ENCODE measurements around the gene SLC2A8.
A peak's percentile ranks its signal among the peaks of the same experiment; 100 is the strongest.

SLC2A8 gene
- 2.1 reads per million, percentile 4 among the genes with 10 or more reads in this experiment for total RNA-seq

DNA sequence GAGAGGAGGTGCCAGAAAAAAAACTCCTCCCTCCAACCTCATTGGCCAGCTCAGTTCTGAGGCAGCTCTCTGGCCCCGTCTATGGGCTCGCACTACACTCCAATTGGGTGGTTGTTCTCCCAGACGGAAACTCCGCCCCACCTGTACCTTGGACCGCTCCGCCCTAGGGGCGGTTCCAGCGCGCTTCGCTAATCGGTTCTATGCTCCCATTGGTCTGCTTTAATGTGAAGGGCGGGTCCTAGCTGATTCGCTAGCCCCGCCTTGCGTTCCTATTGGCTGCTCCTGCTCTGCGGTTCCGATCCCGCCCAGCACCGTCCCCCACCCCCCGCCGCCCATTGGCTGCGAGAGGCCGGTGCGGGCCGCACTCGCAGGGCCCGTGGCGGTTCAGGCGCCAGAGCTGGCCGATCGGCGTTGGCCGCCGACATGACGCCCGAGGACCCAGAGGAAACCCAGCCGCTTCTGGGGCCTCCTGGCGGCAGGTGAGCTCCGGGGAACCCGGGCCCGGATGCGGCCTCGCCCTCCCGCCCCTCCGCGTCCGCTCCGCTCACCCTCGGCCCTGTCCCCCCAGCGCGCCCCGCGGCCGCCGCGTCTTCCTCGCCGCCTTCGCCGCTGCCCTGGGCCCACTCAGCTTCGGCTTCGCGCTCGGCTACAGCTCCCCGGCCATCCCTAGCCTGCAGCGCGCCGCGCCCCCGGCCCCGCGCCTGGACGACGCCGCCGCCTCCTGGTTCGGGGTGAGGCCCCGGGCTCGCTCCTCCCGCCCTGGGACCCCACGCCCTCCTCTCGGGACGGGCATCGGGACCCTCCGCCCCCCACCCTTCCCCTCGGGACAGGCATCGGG is at the start of gene SLC2A8:
SLC2A8 (plus strand) TSS at position 362 of the 838 bp plus-strand sequence; CDS start at position 424, 62 bp downstream.
- DNase-seq = peak; percentile 79

GRCh38 chr9:127347831-127348776 is 48.9 kb upstream of the SLC2A8 start:
- no peak for DNase-seq

DNA sequence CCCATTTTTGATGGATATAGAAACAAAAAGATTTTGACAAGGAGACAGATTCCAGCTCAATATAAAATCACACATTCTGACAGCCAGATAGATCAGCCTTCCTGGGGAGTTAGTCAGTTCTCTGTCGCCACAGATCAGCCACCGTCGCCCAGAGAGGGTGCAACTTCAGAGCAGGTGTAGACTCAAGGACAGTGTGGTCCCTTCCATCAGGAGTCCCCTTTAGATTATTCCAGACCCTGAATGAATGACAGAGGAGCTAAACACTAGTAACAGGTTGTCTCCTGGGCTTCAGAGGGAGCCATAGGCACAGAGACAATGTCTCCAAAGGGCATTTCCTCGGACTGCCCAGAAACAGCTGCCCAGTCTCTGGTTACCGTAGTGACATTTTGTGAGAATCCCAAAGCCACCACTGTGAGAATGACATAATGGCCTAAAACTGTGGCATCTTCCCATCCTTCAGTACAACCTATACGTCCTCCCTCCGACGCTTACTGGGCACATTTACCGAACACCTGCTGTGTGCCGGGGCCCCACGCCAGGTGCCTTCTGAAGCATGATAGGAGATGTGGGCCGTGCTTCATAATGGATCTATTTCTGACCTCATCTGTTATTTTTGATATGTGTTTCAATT is 47.4 kb upstream of the SLC2A8 start:
- no peak for DNase-seq

DNA sequence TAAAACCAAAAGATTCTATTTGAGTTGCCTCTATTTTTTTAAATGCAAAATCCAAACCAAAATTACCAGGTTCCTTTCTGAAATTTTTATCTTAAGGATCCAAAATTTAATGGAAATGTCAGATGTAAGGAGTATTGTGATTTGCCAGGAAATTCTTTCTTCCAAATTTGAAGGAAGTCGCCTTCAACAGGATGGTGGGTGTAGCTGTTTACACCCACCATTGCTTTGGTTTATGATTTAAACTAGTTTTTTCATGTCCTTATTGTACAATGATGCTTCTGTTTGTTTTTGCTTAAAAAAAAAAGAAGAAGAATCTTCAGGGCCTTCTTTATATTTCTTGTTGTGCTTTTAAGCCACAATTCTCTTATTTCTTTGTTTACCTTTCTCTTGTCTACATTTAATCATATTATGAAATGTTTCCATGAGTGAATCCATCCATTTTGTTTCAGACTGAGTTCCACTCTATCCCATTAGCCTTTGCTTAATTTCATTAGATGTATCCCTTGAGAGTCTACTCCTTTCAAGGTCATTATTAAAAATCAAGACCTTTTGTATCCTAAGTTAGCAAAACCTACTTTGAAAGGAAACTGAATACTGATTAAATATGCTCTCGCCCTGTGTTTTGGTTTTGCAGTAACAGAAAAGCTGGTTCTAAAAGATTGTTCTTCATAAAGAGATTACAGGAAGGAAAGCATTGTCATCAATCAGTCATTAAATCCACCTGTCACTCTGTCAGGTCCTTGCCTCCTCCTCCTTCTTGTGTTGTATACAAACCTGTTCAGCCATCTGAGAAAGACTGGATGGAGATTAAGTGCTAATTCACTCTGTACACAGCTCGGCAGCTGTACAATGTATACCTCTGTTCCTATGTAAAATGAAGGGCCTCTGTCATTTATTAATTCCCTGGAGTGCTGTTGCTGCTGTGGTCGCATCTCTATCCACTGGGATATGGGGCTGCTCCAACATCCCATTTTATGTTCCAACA is 45.5 kb upstream of the SLC2A8 start:
- no peak for DNase-seq

- DNase-seq = no peak
Measured at GRCh38 chr9:127353882-127354281, 43.1 kb upstream of the SLC2A8 start.

GRCh38 chr9:127356906-127357305 is 40.1 kb upstream of the SLC2A8 start:
- no peak for DNase-seq

GRCh38 chr9:127358023-127358535 is 38.9 kb upstream of the SLC2A8 start:
- DNase-seq = no peak

- DNase-seq = no peak
Measured at GRCh38 chr9:127358770-127359169, 38.2 kb upstream of the SLC2A8 start.

DNA sequence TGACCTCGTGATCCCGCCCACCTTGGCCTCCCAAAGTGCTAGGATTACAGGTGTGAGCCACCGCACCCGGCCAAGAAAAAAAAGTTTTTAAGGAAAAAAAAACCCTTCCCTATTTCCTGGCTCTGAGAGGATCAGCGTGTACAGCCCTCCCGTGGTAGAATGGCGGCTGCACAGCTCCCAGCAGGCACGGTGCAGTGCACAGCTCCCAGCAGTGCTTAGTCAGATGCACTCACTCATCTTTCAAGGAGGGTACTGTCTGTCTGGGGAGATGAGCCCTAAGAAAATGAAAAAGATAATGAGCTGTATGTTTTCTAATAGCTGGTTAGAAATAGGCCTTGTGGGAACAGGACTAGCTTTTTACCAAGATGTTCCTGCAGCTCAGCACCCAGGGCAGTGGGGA is 36.7 kb upstream of the SLC2A8 start:
- no peak for DNase-seq

DNA sequence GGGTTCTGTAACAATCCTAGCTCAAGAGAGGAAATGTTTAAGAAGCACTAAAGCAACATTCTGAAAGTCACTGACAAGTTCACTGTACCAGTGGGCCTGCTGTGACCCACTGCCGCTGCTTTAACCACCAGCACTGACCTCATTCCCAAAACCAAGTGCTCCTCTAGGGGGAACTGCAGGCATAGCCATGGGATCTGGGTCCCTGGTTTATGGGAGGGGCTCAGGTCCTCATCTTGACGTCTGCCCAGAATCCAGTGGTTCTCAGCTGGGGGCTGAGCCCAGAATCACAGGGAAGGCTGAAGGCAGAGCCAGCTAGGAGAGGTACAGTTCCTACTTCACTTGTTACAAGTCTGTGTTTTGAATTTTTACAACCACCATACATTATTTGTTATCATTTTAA is 36.1 kb upstream of the SLC2A8 start:
- no peak for DNase-seq

DNA sequence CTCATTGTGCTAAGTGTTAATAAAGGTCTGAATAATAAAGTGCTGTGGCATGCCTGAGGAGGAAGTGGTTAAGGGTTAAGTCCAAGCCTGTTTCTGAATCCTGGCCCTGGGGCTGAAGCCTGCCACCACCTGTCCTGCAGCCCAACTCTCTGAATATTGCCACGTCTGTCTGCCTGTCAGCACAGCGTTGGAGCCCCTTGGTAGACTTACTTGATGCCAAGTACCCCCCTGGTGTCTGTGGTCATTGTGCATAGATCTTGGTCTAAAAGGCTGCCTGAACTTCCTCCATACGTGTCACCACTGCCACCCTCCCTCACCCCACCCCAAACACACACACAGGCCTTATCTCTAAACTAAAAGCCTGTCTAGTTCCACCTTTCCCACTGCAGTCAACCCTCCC is 35.4 kb upstream of the SLC2A8 start:
- DNase-seq = no peak

- DNase-seq = no peak
Measured at GRCh38 chr9:127362829-127363228, 34.1 kb upstream of the SLC2A8 start.

- DNase-seq = no peak
Measured at GRCh38 chr9:127365461-127365860, 31.5 kb upstream of the SLC2A8 start.

DNA sequence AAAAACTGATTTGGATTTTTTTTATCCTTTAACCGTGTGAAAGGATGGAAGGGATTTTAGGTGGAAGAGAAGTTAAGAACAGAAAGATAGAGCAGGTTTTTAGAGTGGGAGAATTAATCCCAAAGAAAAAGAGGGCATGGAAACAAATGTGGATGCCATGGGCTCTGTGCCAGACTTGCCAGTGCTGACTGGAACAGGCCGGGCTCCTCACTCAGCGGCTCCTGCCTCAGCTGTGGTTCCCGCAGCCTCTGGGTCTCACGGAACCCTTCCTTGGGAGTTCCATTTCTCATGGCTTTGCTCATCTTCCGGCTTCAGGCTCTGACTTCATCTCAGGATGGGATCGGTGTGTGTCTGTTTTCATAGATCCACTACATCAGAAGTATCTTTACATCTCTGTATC is 30.4 kb upstream of the SLC2A8 start:
- no peak for DNase-seq

- no peak for DNase-seq
Measured at GRCh38 chr9:127368852-127369402, 28.0 kb upstream of the SLC2A8 start.

GRCh38 chr9:127369428-127369827 is 27.5 kb upstream of the SLC2A8 start:
- DNase-seq = no peak

GRCh38 chr9:127370147-127370579 is 26.8 kb upstream of the SLC2A8 start:
- DNase-seq = no peak

- no peak for DNase-seq
Measured at GRCh38 chr9:127370672-127371648, 26.0 kb upstream of the SLC2A8 start.

- no peak for DNase-seq
Measured at GRCh38 chr9:127380479-127380878, 16.5 kb upstream of the SLC2A8 start.

DNA sequence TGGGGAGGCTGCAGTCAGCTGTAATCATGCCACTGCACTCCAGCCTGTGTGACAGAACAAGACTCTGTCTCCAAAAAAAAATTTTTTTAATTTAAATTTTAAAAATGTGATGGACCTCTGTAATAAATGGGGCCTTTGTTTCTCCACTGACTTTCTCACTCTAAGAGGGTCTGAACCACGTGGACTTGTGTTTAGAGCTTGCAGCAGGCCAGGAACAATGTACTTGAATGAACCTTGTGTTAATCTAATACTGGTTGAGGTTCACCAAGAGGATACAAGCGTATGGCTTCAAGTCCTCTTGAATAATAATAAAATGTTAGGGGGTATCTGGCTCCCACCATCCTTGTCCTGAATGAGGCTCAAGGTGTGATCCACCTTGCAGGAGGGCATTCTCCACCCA is 14.4 kb upstream of the SLC2A8 start:
- DNase-seq = no peak
